GM18519 (cell line): ENCODE data around the gene VSTM2L.
A peak's percentile ranks its signal among the peaks of the same experiment; 100 is the strongest.

Source experiments
- ATAC-seq: cut with Tn5 transposase; IDR thresholded peaks from one replicate; pipeline ENCODE4 v1.9.1; 2021; ENCODE audit warnings: mild to moderate bottlenecking, moderate library complexity; ENCODE audit not compliant: unreplicated experiment, low FRiP score

Gene VSTM2L

DNA sequence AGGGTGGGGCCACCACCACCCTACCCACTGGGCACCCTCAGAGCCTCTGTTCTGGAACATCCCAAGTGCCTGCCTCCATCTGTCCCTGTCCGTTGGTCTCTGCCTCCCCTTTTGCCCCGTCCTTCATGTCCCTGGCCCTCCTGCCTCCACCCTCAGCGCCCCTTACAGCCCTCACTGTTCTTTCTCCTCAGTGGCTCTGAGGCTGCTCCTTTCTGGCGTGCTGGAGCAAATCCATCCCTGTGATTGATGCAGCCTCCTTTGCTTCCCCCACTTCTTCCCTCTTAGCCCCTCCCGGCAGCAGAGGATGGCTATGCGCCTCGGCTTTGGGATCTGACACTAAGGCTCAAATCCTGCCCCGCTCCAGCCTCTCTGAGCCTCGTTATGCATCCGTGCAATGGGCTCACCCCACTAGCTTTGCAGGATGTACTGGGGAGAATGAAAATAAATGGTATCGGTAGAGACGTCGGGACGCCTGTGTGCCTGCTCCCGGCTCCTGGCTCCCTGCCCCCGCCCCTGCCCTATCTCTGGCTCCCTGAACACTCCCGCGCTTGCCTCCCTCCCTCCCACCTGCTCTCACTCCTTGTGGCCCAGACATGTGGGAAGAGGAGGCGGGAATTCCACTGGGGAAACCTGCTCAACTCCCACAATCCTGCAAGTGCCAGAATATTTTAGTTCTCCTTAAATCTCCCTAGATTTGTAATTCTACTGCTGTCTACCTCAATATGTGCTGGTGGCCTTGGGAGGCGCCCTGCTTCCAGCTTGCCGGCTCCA is 13.1 kb downstream of the VSTM2L start:
- no peak for ATAC-seq

DNA sequence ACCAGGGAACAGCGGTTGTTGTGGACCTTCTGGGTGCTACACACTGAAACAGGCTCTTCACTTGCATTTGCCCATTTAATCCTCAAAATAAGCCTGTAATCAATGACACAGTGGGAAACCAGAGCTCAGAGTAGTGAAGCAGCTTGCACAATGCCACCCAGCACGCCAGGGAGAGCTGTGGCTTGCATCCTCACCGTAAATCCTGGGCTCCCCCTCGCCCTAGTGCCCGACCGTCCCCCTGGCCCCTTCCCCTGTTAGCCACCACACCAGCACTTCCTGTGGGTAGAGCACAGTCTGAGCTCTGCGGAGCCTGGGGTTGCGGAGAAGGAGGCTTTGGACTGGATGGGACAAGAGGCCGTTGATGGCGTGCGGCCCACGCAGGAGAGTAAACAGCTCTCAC is 14.5 kb downstream of the VSTM2L start:
- no peak for ATAC-seq

- ATAC-seq: no peak
Observed at GRCh38 chr20:37918035-37918434, 15.1 kb downstream of the VSTM2L start.

DNA sequence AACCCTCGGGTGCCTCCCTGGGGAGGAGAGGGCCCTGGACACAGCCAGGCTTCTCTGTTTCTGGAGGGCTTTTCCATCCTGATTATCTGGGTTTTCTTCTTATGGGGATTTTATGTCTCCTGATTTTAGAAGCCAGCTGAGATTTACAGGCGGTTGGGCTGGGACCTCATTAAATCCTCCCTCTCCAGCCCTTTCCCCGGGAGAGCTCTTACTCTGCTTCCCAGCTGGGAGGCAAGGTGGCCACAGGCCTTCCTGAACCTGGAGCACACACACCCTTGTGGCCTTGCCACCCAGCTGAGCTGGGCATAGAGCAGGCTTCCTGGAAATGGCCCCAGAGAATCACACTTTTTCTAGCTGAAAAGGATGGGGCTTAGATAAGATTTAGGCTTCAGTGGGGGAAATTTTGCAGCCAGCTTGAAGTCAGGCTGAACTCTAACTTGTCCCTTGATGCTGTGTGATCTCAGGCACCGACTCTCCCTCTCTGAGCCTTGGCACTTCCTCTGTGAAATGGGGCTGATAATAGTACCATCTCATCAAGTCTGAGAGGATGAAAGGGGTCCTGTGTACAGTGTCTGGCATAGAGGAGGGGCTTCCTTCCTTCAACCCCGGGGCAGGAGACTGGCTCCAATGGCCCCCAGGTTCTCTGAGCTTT is 16.6 kb downstream of the VSTM2L start:
- no peak for ATAC-seq

DNA sequence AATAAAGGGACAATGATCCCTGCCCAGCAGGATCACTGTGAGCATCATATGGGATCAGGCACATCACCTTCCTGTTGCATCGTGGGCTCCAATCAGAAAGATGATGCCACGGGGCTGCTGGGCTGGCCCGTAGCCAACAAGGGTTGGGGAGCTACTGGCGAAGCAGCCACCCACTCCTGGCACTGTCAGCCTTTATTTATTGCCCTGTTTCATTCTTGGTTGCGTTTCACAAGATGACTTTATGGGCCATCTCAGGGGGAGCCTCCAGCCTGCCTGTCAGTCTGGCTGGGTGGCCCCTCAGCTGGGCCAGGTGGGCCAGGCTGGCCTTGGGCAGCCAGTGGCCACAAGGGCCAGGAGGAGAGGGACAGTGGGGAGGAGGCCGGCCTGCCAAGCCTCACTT is 17.3 kb downstream of the VSTM2L start:
- no peak for ATAC-seq

DNA sequence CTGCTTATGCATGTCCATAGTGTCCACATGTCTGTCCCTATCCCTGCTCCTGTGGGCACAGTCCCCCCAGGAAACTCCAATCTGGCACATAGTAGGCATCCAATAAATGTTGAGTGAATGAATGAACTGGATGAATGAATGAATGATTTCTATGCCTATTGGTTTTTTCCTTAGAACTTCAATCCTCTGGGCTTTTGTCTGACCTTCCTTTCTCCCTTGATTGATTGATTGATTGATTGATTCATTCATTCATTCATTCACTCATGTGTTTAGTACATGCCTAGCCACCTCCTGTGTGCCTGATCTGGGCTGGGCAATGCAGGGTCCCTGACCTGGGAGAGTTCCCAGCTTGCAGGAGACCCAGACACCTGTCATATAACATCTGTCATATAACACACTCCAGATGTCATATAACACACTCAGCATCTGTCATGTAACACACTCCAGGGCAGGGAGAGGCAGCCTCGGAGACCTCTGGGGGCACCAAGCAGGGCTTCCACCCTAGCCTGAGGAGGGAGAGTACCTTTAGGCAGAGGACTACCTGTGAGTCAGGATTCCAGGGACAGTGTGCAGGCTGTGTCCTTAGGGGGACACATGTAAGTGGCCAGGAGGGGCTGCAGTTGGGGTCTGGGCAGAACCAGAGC is 17.9 kb downstream of the VSTM2L start:
- ATAC-seq: no peak

GRCh38 chr20:37921341-37921929 is 18.5 kb downstream of the VSTM2L start:
- ATAC-seq: no peak

- ATAC-seq: peak; percentile 35
Observed at GRCh38 chr20:37922016-37922415, 19.1 kb downstream of the VSTM2L start.

GRCh38 chr20:37925265-37926165 is 22.6 kb downstream of the VSTM2L start:
- no peak for ATAC-seq

DNA sequence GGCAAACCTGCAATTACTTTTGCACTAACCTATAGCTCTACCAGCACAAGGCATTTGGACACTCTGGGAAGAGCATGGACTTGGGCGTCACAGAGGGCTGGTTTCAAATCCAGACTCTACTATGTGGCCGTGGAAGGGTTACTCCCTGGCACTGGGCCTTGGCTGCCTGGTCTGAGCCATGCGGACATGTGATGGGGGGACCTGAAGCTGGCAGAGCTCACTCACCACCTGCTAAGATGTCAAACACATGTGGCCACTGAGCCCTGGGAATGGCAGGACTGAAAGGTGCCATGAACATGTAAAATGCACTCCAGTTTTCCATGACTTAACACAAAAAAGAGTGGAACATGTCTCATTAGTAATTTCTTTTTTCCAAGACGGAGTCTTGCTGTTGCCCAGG is 23.7 kb downstream of the VSTM2L start:
- no peak for ATAC-seq

GRCh38 chr20:37927410-37928095 is 24.6 kb downstream of the VSTM2L start:
- ATAC-seq: no peak

DNA sequence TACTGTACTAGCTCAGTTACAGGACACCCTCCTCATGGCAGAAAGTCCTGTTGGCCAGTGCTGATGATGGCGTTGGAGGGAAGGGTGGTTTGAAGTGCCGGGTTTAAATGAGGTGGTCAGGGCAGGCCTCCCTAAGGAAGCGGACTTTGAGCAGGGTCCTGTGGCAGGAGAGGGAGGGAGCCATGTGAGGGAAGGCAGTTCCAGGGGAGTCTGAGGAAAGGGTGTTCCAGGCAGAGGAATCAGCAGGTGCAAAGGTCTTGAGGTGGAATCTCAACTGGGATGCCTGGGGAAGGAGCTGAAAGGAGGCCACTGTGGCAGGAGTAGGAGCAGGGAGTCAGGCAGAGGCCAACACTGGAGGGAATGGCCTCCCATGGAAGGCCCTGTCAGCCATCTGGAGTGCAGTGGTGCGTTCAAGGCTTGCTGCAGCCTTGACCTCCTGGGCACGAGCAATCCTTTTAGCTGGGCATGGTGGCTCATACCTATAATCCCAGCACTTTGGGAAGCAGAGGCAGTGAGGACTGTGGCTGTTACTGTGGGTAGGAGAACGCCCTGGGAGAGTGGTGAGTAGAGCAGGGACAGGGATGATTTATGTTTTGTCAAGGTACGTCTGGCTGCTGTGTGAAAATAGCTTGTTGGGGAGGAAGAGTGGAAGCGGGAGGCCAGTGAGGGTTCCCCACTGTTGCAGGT is 26.2 kb downstream of the VSTM2L start:
- no peak for ATAC-seq

DNA sequence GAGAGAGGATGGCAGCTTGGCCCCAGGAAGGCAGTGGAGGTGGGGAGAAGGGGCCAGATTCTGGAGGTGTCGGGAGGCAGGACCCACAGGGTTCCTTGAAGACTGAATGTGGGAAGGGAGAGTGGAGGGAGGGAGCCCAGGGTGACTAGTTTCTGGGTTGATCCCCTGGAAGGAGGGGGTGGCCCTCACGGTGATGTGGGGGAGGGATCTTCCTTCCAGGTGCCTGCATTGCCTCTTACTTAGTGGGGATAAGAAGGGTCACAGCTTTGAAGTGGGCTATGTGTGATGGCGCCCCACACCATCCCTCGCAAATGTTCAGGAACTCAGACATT is 26.7 kb downstream of the VSTM2L start:
- ATAC-seq: no peak

DNA sequence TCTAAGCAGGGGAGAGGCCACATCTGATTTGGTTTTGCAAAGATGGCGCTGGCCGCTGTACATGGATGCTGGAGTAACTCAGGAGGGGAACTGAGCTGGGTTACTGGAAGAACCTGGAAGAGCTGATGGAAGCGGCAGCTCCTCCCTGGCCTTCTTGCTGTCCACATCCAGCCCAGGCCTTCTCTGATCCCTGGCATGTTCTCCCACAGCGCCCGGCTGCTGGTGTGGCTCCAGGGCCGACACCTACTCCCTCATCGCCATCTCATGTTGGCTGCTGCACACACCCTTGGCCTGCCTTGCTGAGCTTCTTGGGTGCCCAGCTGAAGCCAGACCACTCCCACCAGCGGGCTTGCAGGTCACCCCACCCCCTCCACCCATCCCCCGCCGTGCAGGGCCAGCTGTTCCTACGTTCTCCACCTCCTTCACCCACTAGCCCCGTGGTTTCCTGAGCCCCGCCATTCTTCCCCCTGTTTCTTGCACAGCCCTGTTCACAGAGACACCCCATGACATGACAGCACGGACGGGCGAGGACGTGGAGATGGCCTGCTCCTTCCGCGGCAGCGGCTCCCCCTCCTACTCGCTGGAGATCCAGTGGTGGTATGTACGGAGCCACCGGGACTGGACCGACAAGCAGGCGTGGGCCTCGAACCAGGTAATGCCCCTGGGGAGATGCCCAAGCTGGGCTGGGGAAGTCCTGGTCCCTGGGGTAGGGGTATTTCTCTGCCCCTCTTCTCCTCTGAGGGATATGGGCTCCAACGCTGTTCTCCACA is 28.4 kb downstream of the VSTM2L start:
- ATAC-seq: no peak

- ATAC-seq: no peak
Observed at GRCh38 chr20:37932074-37932473, 29.1 kb downstream of the VSTM2L start.

GRCh38 chr20:37932919-37933318 is 30.0 kb downstream of the VSTM2L start:
- no peak for ATAC-seq

DNA sequence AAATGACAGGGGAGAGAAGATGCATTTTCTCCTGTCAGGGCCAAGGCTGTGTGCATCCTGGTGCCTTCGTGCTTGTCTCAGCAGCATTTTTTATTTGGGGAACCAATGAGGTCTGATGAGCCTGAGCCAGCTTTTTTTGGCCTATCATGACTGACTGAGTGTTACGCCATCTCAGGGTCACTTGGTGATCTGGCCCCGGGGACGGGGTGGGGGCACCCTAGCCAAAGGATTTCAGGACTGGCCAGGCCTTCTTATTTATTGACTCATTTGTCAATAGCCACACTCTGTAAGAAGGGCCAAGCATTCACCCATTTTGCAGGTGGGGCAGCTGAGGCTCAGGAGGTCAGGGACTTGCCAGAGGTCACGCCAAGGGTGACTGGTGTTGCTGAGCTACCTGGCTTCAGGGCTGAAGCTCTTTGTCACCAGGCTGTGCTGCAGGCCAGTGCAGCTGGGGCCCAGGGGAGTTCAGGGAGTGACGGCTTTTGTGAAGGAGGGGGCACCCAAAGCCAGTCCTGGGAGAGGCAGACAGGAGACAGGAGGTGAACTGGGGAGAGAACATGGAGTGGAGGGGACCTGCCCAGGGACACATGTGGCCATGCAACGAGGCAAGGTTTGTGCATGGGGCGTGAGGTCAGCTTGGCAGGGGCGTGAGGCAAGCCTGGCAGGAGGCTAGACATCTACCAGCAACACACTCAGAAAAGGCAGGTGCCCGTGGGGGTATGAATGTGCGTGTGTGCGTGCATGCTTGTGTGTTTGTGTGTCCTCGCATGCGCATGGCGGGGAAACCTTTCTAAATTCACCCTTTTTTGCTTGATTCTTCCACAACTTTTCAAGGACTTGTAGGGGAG is 31.1 kb downstream of the VSTM2L start:
- ATAC-seq: no peak
